ENCODE measurements around the gene SUPT4H1.
A peak's percentile ranks its signal among the peaks of the same experiment; 100 is the strongest.

Gene SUPT4H1

GRCh38 chr17:58338841-58339754, 12.9 kb downstream of the SUPT4H1 start:
- peak; percentile 20 to 48 for DNase-seq

GRCh38 chr17:58338454-58338840, 13.6 kb downstream of the SUPT4H1 start:
- no peak for DNase-seq

- DNase-seq = peak; percentile 91 to 96
Measured at GRCh38 chr17:58337600-58338453, 14.2 kb downstream of the SUPT4H1 start.

- peak in 1 of 2 donors; percentile 19 for DNase-seq
Measured at GRCh38 chr17:58337210-58337599, 14.8 kb downstream of the SUPT4H1 start.

GRCh38 chr17:58336456-58337209, 15.4 kb downstream of the SUPT4H1 start:
- no peak for DNase-seq

GRCh38 chr17:58335779-58336455, 16.1 kb downstream of the SUPT4H1 start:
- peak; percentile 10 to 75 for DNase-seq

GRCh38 chr17:58335061-58335731, 16.8 kb downstream of the SUPT4H1 start:
- DNase-seq = no peak

- DNase-seq = no peak
Measured at GRCh38 chr17:58334661-58335060, 17.3 kb downstream of the SUPT4H1 start.

GRCh38 chr17:58334256-58334655, 17.7 kb downstream of the SUPT4H1 start:
- DNase-seq = no peak

GRCh38 chr17:58333736-58334207, 18.2 kb downstream of the SUPT4H1 start:
- peak in 1 of 2 donors; percentile 20 for DNase-seq

GRCh38 chr17:58332778-58333735, 18.9 kb downstream of the SUPT4H1 start:
- no peak for DNase-seq

GRCh38 chr17:58331815-58332777, 19.9 kb downstream of the SUPT4H1 start:
- peak; percentile 72 to 77 for DNase-seq

GRCh38 chr17:58330997-58331814, 20.8 kb downstream of the SUPT4H1 start:
- DNase-seq = peak; percentile 73 to 77

GRCh38 chr17:58330538-58330996, 21.4 kb downstream of the SUPT4H1 start:
- no peak for DNase-seq

- peak in 1 of 2 donors; percentile 16 for DNase-seq
Measured at GRCh38 chr17:58329810-58330537, 22.0 kb downstream of the SUPT4H1 start.

GRCh38 chr17:58329035-58329809, 22.8 kb downstream of the SUPT4H1 start:
- peak; percentile 55 to 74 for DNase-seq
